SK-N-SH (cell line): ENCODE data around the gene PRDX1. TPM values are rescaled to one million over a fixed set of nuclear protein-coding genes. Genes with fewer than 3 reads are reported as not detected.

Experiments used
- CTCF ChIA-PET: fragments of 300-600, 350-600 bp; formaldehyde crosslinking; extraction: SDS; loops from one replicate; lab custom pipeline; 2021; lab: Yijun Ruan, JAX
- POLR2A ChIA-PET: fragments of 350-600 bp; sonication (Branson Sonifier 250); formaldehyde crosslinking; extraction: SDS; loops from one replicate; lab custom pipeline; 2020; ENCODE audit warnings: antibody characterized with exemption, inconsistent platforms; lab: Yijun Ruan, JAX
- DNase-seq: peaks from one replicate; pipeline ENCODE4 v3.0.0; 2012
- H2AFZ ChIP-seq: fragments of 200-600 bp; sonication (generic); 2 replicates; pipeline ENCODE4 v1.8.1; 2016; ENCODE audit warnings: antibody characterized with exemption, mild to moderate bottlenecking, low read depth
- H3F3A ChIP-seq: fragments of 200-600 bp; sonication (generic); replicated peaks from 2 replicates; pipeline ENCODE3; 2016; ENCODE audit warnings: antibody characterized with exemption, mild to moderate bottlenecking; ENCODE audit not compliant: insufficient read depth
- H3K27ac ChIP-seq, 2 experiments: fragments of 200-500 bp in 1 of 2; fragments of 200-600 bp in 1 of 2; sonication (Bioruptor generic) in 1 of 2; sonication (generic), shearing (Covaris generic) in 1 of 2; 2 replicates each; pipeline versions ENCODE4 v1.5.1 to v1.6.1; 2014 to 2016; ENCODE audit warnings: low read depth in 2 of 2, inconsistent platforms in 1 of 2, low read length in 1 of 2, mild to moderate bottlenecking in 1 of 2, mixed read lengths in 1 of 2
- H3K27me3 ChIP-seq: fragments of 200-600 bp; sonication (generic), shearing (Covaris generic); 2 replicates; pipeline ENCODE4 v1.6.1; 2016; ENCODE audit warnings: mixed run types; ENCODE audit not compliant: insufficient read depth
- H3K36me3 ChIP-seq, 2 experiments: fragments of 200-500 bp in 1 of 2; fragments of 200-600 bp in 1 of 2; sonication (Bioruptor generic) in 1 of 2; sonication (generic) in 1 of 2; replicated peaks in 1 of 2; 2 replicates each; pipeline versions ENCODE3 to v1.5.1; 2014 to 2016; ENCODE audit warnings: low read length in 1 of 2, mild to moderate bottlenecking in 1 of 2; ENCODE audit not compliant: insufficient read depth in 2 of 2, control insufficient read depth in 1 of 2
- H3K4me1 ChIP-seq, 2 experiments: fragments of 200-500 bp in 1 of 2; fragments of 200-600 bp in 1 of 2; sonication (Bioruptor generic) in 1 of 2; sonication (generic), shearing (Covaris generic) in 1 of 2; 2 replicates each; pipeline versions ENCODE4 v1.5.1 to v1.6.1; 2014 to 2016; ENCODE audit warnings: low read depth in 1 of 2, low read length in 1 of 2, mixed run types in 1 of 2; ENCODE audit not compliant: insufficient read depth in 2 of 2, control insufficient read depth in 1 of 2
- H3K4me2 ChIP-seq: fragments of 200-600 bp; sonication (generic), shearing (Covaris generic); 2 replicates; pipeline ENCODE4 v1.6.1; 2017; ENCODE audit warnings: mixed run types
- H3K4me3 ChIP-seq, 2 experiments: fragments of 200-500 bp in 1 of 2; fragments of 200-600 bp in 1 of 2; sonication (Bioruptor generic) in 1 of 2; sonication (generic), shearing (Covaris generic) in 1 of 2; 2 replicates each; pipeline versions ENCODE4 v1.5.1 to v1.8.1; 2014 to 2016; ENCODE audit warnings: low read depth in 2 of 2, inconsistent platforms in 1 of 2, low read length in 1 of 2, mild to moderate bottlenecking in 1 of 2, mixed read lengths in 1 of 2, moderate library complexity in 1 of 2
- H3K79me2 ChIP-seq: fragments of 200-600 bp; sonication (generic); 2 replicates; pipeline ENCODE4 v1.8.1; 2017; ENCODE audit warnings: mild to moderate bottlenecking; ENCODE audit not compliant: insufficient read depth
- H3K9ac ChIP-seq: fragments of 200-600 bp; sonication (generic); 2 replicates; pipeline ENCODE4 v1.6.1; 2017; ENCODE audit warnings: mixed run types
- H3K9me2 ChIP-seq: fragments of 200-600 bp; sonication (generic); 2 replicates; pipeline ENCODE4 v1.6.1; 2017; ENCODE audit warnings: mixed run types
- H3K9me3 ChIP-seq: fragments of 200-600 bp; sonication (generic); 2 replicates; pipeline ENCODE4 v1.6.1; 2017; ENCODE audit warnings: mixed run types, mild to moderate bottlenecking, moderate library complexity
- H4K20me1 ChIP-seq: fragments of 200-600 bp; sonication (generic); 2 replicates; pipeline ENCODE4 v1.6.1; 2017; ENCODE audit warnings: mild to moderate bottlenecking, mixed run types; ENCODE audit not compliant: insufficient read depth
- CHD2 ChIP-seq: fragments of 150-350 bp; IDR thresholded peaks from 2 replicates; pipeline ENCODE4 v1.6.1; 2018; ENCODE audit warnings: low read length; ENCODE audit not compliant: partially characterized antibody
- FOSL2 ChIP-seq: IDR thresholded peaks from 2 replicates; pipeline ENCODE4 v1.4.0; 2012; ENCODE audit warnings: low read depth, mild to moderate bottlenecking, moderate library complexity, borderline replicate concordance
- MAX ChIP-seq: IDR thresholded peaks from 2 replicates; pipeline ENCODE4 v1.4.0; 2012; ENCODE audit warnings: low read depth
- MEF2A ChIP-seq: IDR thresholded peaks from 2 replicates; pipeline ENCODE4 v1.4.0; 2012; ENCODE audit warnings: low read depth, borderline replicate concordance
- NFIC ChIP-seq: IDR thresholded peaks from 2 replicates; pipeline ENCODE4 v1.4.0; 2012; ENCODE audit warnings: borderline replicate concordance
- POLR2AphosphoS5 ChIP-seq: IDR thresholded peaks from 2 replicates; pipeline ENCODE4 v1.6.1; 2012; ENCODE audit warnings: low read depth, low read length
- RAD21 ChIP-seq: IDR thresholded peaks from 2 replicates; pipeline ENCODE4 v1.6.1; 2012; ENCODE audit warnings: mild to moderate bottlenecking, low read length
- REST ChIP-seq: IDR thresholded peaks from 2 replicates; pipeline ENCODE4 v1.6.1; 2012; ENCODE audit warnings: mild to moderate bottlenecking, low read depth, low read length, moderate library complexity
- RXRA ChIP-seq: IDR thresholded peaks from 2 replicates; pipeline ENCODE4 v1.4.0; 2012; ENCODE audit warnings: low read depth, mild to moderate bottlenecking, borderline replicate concordance
- SIN3A ChIP-seq: IDR thresholded peaks from 2 replicates; pipeline ENCODE4 v1.6.1; 2012; ENCODE audit warnings: low read depth, mild to moderate bottlenecking, low read length, moderate library complexity, borderline replicate concordance
- TAF1 ChIP-seq: IDR thresholded peaks from 2 replicates; pipeline ENCODE4 v1.6.1; 2012; ENCODE audit warnings: low read depth, mild to moderate bottlenecking, low read length, moderate library complexity, borderline replicate concordance
- WGBS: methylation state at CpG from one replicate; pipeline ENCODE4 v1.1.6; 2017; ENCODE audit warnings: low lambda C conversion rate; 5-methylcytosine and 5-hydroxymethylcytosine counted together
- polyA plus RNA-seq, 3 experiments: library from polyadenylated mRNA; depleted of rRNA; stranded (reverse); fragments of >200 nt; gene quantifications; 2 replicates each; pipeline ENCODE4 v1.2.3, GENCODE V29; 2012
- TF ChIP-seq, protein P1 (sequence below): IDR thresholded peaks from 2 replicates; pipeline ENCODE4; 2012
- TF ChIP-seq, protein P2 (sequence below): IDR thresholded peaks from 2 replicates; pipeline ENCODE4 v1.4.0; 2012; ENCODE audit warnings: low read depth, borderline replicate concordance

Gene PRDX1
- polyA plus RNA-seq, 1 of the 3 experiments (the other 2 are of a cell fraction): 467 TPM

DNA sequence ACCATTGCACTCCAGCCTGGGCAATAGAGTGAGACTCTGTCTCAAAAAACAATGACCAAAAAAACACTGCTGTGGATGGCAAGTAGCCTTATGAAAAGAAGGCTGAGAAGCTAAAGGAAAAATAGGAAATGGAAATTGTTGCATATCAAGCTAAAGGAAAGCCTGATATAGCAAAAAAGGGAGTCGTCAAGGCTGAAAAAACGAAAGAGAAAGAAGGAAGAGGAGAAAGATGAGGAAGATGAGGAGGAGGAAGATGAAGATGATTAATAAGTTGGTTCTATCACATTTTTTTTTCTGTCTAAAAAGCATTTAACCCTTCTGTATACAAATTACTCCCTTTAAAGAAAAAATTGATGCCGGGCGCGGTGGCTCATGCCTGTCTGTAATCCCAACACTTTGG lies 10.2 kb upstream of the PRDX1 start:
- TF ChIP-seq, protein P1, sequence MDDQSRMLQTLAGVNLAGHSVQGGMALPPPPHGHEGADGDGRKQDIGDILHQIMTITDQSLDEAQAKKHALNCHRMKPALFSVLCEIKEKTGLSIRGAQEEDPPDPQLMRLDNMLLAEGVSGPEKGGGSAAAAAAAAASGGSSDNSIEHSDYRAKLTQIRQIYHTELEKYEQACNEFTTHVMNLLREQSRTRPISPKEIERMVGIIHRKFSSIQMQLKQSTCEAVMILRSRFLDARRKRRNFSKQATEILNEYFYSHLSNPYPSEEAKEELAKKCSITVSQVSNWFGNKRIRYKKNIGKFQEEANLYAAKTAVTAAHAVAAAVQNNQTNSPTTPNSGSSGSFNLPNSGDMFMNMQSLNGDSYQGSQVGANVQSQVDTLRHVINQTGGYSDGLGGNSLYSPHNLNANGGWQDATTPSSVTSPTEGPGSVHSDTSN: no peak
- TF ChIP-seq CHD2 (no peak), MAX (no peak), POLR2AphosphoS5 (no peak), TAF1 (no peak), SIN3A (no peak), REST (no peak)
- TF ChIP-seq, protein P2, sequence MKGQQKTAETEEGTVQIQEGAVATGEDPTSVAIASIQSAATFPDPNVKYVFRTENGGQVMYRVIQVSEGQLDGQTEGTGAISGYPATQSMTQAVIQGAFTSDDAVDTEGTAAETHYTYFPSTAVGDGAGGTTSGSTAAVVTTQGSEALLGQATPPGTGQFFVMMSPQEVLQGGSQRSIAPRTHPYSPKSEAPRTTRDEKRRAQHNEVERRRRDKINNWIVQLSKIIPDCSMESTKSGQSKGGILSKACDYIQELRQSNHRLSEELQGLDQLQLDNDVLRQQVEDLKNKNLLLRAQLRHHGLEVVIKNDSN: no peak
- WGBS: 83% methylated on average over 5 of the region's 5 CpGs
- H3K9me3 ChIP-seq: no peaks in the 10 kb centered on the region
- POLR2A ChIA-PET: interaction anchor here (1.9 kb wide), 1 partner anchor 10 kb away, joined by 7 read pairs; the partner anchor contains the start of gene PRDX1
- H3K4me3 ChIP-seq: no peak overlapping the region
- H3K27ac ChIP-seq: no peak overlapping the region
- no peak overlapping the region for H3K4me2 ChIP-seq
- H3K9ac ChIP-seq: no peak overlapping the region
- H3K4me1 ChIP-seq: no peaks in the 10 kb centered on the region
- H3K36me3 ChIP-seq: no peaks in the 10 kb centered on the region
- H3K9me2 ChIP-seq: no peaks in the 10 kb centered on the region
- H2AFZ ChIP-seq: no peak overlapping the region
- no peaks in the 10 kb centered on the region for H3K79me2 ChIP-seq
- no peaks in the 10 kb centered on the region for H3F3A ChIP-seq
- no peaks in the 10 kb centered on the region for H3K27me3 ChIP-seq
- no peak for DNase-seq
- H4K20me1 ChIP-seq: no peaks in the 10 kb centered on the region
- CTCF ChIA-PET: no interaction called here

- Histone ChIP-seq H3K4me3 (no peak overlapping the region), H3K9me2 (no peaks in the 10 kb centered on the region), H3K4me1 (no peaks in the 10 kb centered on the region; a peak in 1 of 4 replicates), H3K36me3 (no peaks in the 10 kb centered on the region), H3K4me2 (no peak overlapping the region), H3K9me3 (no peaks in the 10 kb centered on the region), H3K27ac (no peak overlapping the region), H3K9ac (no peak overlapping the region), H3K27me3 (no peaks in the 10 kb centered on the region), H3K79me2 (no peaks in the 10 kb centered on the region), H2AFZ (no peak overlapping the region), H3F3A (no peaks in the 10 kb centered on the region), H4K20me1 (no peaks in the 10 kb centered on the region)
- TF ChIP-seq MEF2A: no peak
- TF ChIP-seq RXRA: no peak
- no peak for TF ChIP-seq NFIC
- TF ChIP-seq RAD21: no peak
- TF ChIP-seq FOSL2: no peak
- TF ChIP-seq, protein P2: no peak
- POLR2A ChIA-PET: interaction anchor here (1.0 kb wide), 1 partner anchor 9 kb away, joined by 6 read pairs; the partner anchor contains the start of gene PRDX1
- DNase-seq: no peak
- WGBS: 99% methylated on average over 11 of the region's 11 CpGs
- CTCF ChIA-PET: no interaction called here
Observed at GRCh38 chr1:45530632-45531135, 9.0 kb upstream of the PRDX1 start.
